Gastroesophageal sphincter (tissue), 3 donors: ENCODE data around the gene VEZF1.

ENCODE experiments used
- CTCF ChIP-seq, 4 experiments: fragments of 200-600 bp in 2 of 4; fragments of 450-650 bp in 2 of 4; sonication (generic) in 1 of 4; IDR thresholded peaks; one replicate each; pipeline ENCODE4 v1.5.1; 2017 to 2019; ENCODE audit warnings: antibody characterized with exemption in 4 of 4, mild to moderate bottlenecking in 2 of 4, moderate library complexity in 2 of 4
- POLR2A ChIP-seq, 2 donors: fragments of 450-650 bp; IDR thresholded peaks; one replicate each; pipeline ENCODE4 v1.6.1; 2017; ENCODE audit warnings: antibody characterized with exemption in 2 of 2, mild to moderate bottlenecking in 2 of 2, moderate library complexity in 1 of 2

- TF ChIP-seq CTCF (IDR thresholded peaks at IDR 0.05) = no peak
- no peak for TF ChIP-seq POLR2A (IDR thresholded peaks at IDR 0.05)
These were observed 13.0 kb downstream of the VEZF1 start for GRCh38 chr17:57975044-57975443.
